Stimulated activated CD4-positive, alpha-beta T cell treated with anti-CD3 and anti-CD28 coated beads, TNF-alpha, amount 100 ng/mL, for 1 hour (primary cell): ENCODE data around the gene VPS4B.
"Not testable (repeated sequence)": the region's sequence is repeated elsewhere in the genome, so short reads cannot be mapped to it uniquely, and the experiment has no call there.

Experiments used
- DNase-seq, 3 donors: peaks; one replicate each; pipeline ENCODE4 v3.0.0-alpha.2; 2020; ENCODE audit warnings: low read depth in 3 of 3, low spot score in 1 of 3

Gene VPS4B

GRCh38 chr18:63373161-63373560, 49.1 kb downstream of the VPS4B start:
- no peak for DNase-seq

- DNase-seq: no peak
These were observed 53.7 kb downstream of the VPS4B start for GRCh38 chr18:63368611-63369010.

- DNase-seq: peak; percentile 40 to 76 (median 53)
These were observed 55.0 kb downstream of the VPS4B start, which contains the start of gene KDSR for GRCh38 chr18:63367053-63367953. TSS of gene KDSR (minus strand) at chr18:63367206. CDS start at chr18:63367118, 88 bp downstream.

- DNase-seq: peak in 2 of 3 donors; percentile 23 to 53
These were observed 55.8 kb downstream of the VPS4B start for GRCh38 chr18:63366213-63367052.

GRCh38 chr18:63365876-63366212, 56.4 kb downstream of the VPS4B start:
- DNase-seq: no peak

- no peak for DNase-seq
These were observed 58.3 kb downstream of the VPS4B start for GRCh38 chr18:63363951-63364350.

- DNase-seq: not testable (repeated sequence)
These were observed 58.9 kb downstream of the VPS4B start for GRCh38 chr18:63363420-63363819.

- DNase-seq: no peak
These were observed 65.9 kb downstream of the VPS4B start for GRCh38 chr18:63356272-63356896.

GRCh38 chr18:63350230-63350629, 72.0 kb downstream of the VPS4B start:
- no peak for DNase-seq

GRCh38 chr18:63348508-63349136, 73.7 kb downstream of the VPS4B start:
- DNase-seq: no peak

GRCh38 chr18:63346480-63347183, 75.6 kb downstream of the VPS4B start:
- DNase-seq: no peak

- no peak for DNase-seq
These were observed 76.2 kb downstream of the VPS4B start for GRCh38 chr18:63346031-63346430.

GRCh38 chr18:63344918-63345317, 77.4 kb downstream of the VPS4B start:
- no peak for DNase-seq

- no peak for DNase-seq
These were observed 78.0 kb downstream of the VPS4B start for GRCh38 chr18:63344263-63344662.

- DNase-seq: no peak
These were observed 80.1 kb downstream of the VPS4B start for GRCh38 chr18:63342206-63342605.

GRCh38 chr18:63339920-63340484, 82.3 kb downstream of the VPS4B start:
- peak in 1 of 3 donors; percentile 19 for DNase-seq
